Psoas muscle (tissue), 8 donors: ENCODE data around the gene VWA8. TPM values are rescaled to one million over a fixed set of nuclear protein-coding genes. Genes with fewer than 3 reads are reported as not detected.

Experiments
- ATAC-seq, 4 donors: fragments of 200-7000 bp; cut with Tn5 transposase; one replicate each; pipeline ENCODE4 v1.9.1; 2020; ENCODE audit warnings: moderate library complexity in 3 of 4, mild to moderate bottlenecking in 2 of 4
- DNase-seq, 2 donors: peaks; one replicate each; pipeline ENCODE4 v3.0.0-alpha.2; 2020
- H3K27ac ChIP-seq: fragments of 200-600 bp; one replicate; pipeline ENCODE4 v1.8.0; 2022
- H3K27me3 ChIP-seq, 3 donors: fragments of 200-600 bp in 1 of 3; one replicate each; pipeline versions ENCODE4 v1.6.1 to v1.8.0; 2013 to 2022; ENCODE audit warnings: low read length in 2 of 3, mild to moderate bottlenecking in 2 of 3, moderate library complexity in 1 of 3; ENCODE audit not compliant: insufficient read depth in 3 of 3
- H3K36me3 ChIP-seq, 2 donors: fragments of 200-600 bp in 1 of 2; one replicate each; pipeline versions ENCODE4 v1.6.1 to v1.8.0; 2013 to 2022; ENCODE audit warnings: low read depth in 1 of 2, mild to moderate bottlenecking in 1 of 2, moderate library complexity in 1 of 2; ENCODE audit not compliant: insufficient read depth in 1 of 2
- H3K4me1 ChIP-seq: fragments of 200-600 bp; one replicate; pipeline ENCODE4 v1.8.0; 2022
- H3K4me3 ChIP-seq: fragments of 200-600 bp; one replicate; pipeline ENCODE4 v1.8.0; 2022; ENCODE audit warnings: mild to moderate bottlenecking
- H3K9me3 ChIP-seq: fragments of 200-600 bp; one replicate; pipeline ENCODE4 v1.8.0; 2022
- CTCF ChIP-seq: fragments of 200-600 bp; IDR thresholded peaks from one replicate; pipeline ENCODE4 v1.8.0; 2022; ENCODE audit warnings: antibody characterized with exemption
- WGBS, 3 donors: extraction: QIAGEN DNeasy Blood & Tissue Kit; methylation state at CpG; one replicate each; pipeline versions ENCODE4 v1.1.6 to v1.1.7; 2013; 5-methylcytosine and 5-hydroxymethylcytosine counted together
- intact Hi-C, 2 donors: fragments of 100-400 bp; cut with DNase I; formaldehyde crosslinking; loops; one replicate each; pipeline versions ENCODE4 v1.11.0 to v1.14.2; 2022
- polyA plus RNA-seq, 3 donors: library from polyadenylated mRNA; stranded (reverse); fragments of 200-250 nt; gene quantifications; one replicate each; pipeline ENCODE4 v1.2.3, GENCODE V29; 2013
- total RNA-seq, 4 donors: library from RNA; stranded (reverse); fragmentation: NEBNext Ultra II Directional in 2 of 4; extraction: Animal tissue kit (Norgen Biotek cat#: 25700) in 2 of 4; gene quantifications; one replicate each; pipeline versions ENCODE4 v1.2.1 to v1.2.4, GENCODE V29; 2021 to 2023
- donor health status: healthy with polysubstance abuse.
- donor health status: DM: no; HTN: no; CAD: no; lungs with moderate emphysema.
- donor health status: Bipolar disorder and iron deficiency.
- donor health status: healthy.
- donor health status: DM: yes; HTN: yes; CAD: no.
- donor health status: DM: no; HTN: no; CAD: no.
- donor health status: DM: no; HTN: no; CAD: no.
- donor health status: DM: yes; HTN: yes; CAD: no.

VWA8 gene
- total and polyA plus RNA-seq, 7 donors = 8.6 to 50.5 (median 30.1) TPM

GRCh38 chr13:41833201-41833600 is 127.7 kb downstream of the VWA8 start:
- no peak overlapping the region for H3K4me3 ChIP-seq
- no peaks in the 10 kb centered on the region for H3K9me3 ChIP-seq
- H3K27ac ChIP-seq = no peak overlapping the region
- peak in 2 of 4 donors; percentile 19 to 37 for ATAC-seq
- H3K27me3 ChIP-seq = no peaks in the 10 kb centered on the region
- peaks cover 0 to 21% of the 10 kb centered on the region in 2 donors for H3K36me3 ChIP-seq
- peaks cover under 1% of the 10 kb centered on the region for H3K4me1 ChIP-seq
- intact Hi-C loops = no loop called here
- no peak for TF ChIP-seq CTCF
- no peak for DNase-seq
- 91 to 93% (median 92%) methylated on average over 7 of the region's 7 CpGs for WGBS, 3 donors

- no peak for DNase-seq
- Histone ChIP-seq H3K27ac (peak overlapping the region; percentile 62), H3K27me3 (no peaks in the 10 kb centered on the region), H3K4me1 (peaks cover 15% of the 10 kb centered on the region), H3K9me3 (no peaks in the 10 kb centered on the region), H3K36me3 (peaks cover 0 to 18% of the 10 kb centered on the region in 2 donors), H3K4me3 (no peak overlapping the region)
- intact Hi-C loops = no loop called here
- peak; percentile 75 to 96 (median 90) for ATAC-seq
- no peak for TF ChIP-seq CTCF
- WGBS, 3 donors = 35 to 41% (median 37%) methylated on average over 5 of the region's 5 CpGs
These were observed 133.2 kb downstream of the VWA8 start for GRCh38 chr13:41827507-41828213.

- ATAC-seq = no peak
- no peaks in the 10 kb centered on the region for H3K27me3 ChIP-seq
- DNase-seq = no peak
- H3K9me3 ChIP-seq = no peaks in the 10 kb centered on the region
- intact Hi-C loops = no loop called here
- peaks cover 0 to 10% of the 10 kb centered on the region in 2 donors for H3K36me3 ChIP-seq
- no peak overlapping the region for H3K4me3 ChIP-seq
- TF ChIP-seq CTCF = no peak
- H3K4me1 ChIP-seq = peaks cover 15% of the 10 kb centered on the region
- H3K27ac ChIP-seq = no peak overlapping the region
These were observed 135.2 kb downstream of the VWA8 start for GRCh38 chr13:41825691-41826090.

- TF ChIP-seq CTCF = no peak
- intact Hi-C loops = no loop called here
- 70 to 75% (median 71%) methylated on average over 4 of the region's 4 CpGs for WGBS, 3 donors
These were observed 137.4 kb downstream of the VWA8 start for GRCh38 chr13:41823476-41823875.

GRCh38 chr13:41822560-41822959 is 138.3 kb downstream of the VWA8 start:
- Histone ChIP-seq H3K27me3 (no peaks in the 10 kb centered on the region), H3K36me3 (peaks cover 0 to 16% of the 10 kb centered on the region in 2 donors), H3K27ac (no peak overlapping the region), H3K4me1 (peaks cover 9% of the 10 kb centered on the region), H3K9me3 (no peaks in the 10 kb centered on the region), H3K4me3 (no peak overlapping the region)
- ATAC-seq = no peak
- TF ChIP-seq CTCF = no peak
- intact Hi-C loops = no loop called here
- DNase-seq = no peak

More at GRCh38 chr13:41823476-41823875, 137.4 kb downstream of the VWA8 start:
- ATAC-seq (no peak), DNase-seq (no peak)
- Histone ChIP-seq H3K27ac (no peak overlapping the region), H3K27me3 (no peaks in the 10 kb centered on the region), H3K9me3 (no peaks in the 10 kb centered on the region), H3K4me3 (no peak overlapping the region), H3K36me3 (peaks cover 0 to 12% of the 10 kb centered on the region in 2 donors), H3K4me1 (peaks cover 15% of the 10 kb centered on the region)
